Measurements from ENCODE around the gene SIGLECL1.

SIGLECL1 gene

DNA sequence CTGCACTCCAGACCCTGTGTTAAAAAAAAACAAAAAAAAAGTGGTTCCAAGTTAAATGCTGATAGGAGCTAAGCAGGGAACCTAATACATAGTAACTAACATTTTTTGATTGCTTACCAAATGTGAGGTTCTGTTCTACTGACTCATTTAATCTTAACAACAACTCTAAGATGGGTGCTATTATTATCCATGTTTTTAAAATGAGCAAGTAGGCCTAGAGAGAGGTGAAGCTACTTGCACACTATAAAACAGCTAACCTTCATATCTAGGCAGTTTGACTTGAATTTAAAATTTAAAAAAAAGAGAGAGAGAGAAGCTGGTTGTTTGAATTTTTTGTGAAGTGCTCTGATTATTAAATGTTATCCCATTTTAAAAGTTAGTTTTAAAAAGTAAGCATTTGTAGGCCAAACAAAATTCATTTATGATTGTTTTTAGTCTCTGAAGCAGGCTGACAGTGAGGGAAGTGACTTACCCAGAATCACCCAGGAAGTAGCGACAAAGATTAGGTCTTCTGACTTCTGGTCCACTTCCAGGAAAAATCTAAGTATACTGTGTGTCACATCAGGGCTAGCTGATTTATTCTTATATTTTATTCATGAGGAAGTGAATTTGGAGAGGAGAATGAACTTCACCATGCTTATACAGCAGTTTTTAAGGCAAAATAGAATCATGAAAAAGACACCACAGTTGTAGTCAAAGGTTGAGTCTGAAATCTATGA lies 2.4 kb downstream of the SIGLECL1 start:
- DNase-seq (ENCODE audit: low spot score) = no peak

DNA sequence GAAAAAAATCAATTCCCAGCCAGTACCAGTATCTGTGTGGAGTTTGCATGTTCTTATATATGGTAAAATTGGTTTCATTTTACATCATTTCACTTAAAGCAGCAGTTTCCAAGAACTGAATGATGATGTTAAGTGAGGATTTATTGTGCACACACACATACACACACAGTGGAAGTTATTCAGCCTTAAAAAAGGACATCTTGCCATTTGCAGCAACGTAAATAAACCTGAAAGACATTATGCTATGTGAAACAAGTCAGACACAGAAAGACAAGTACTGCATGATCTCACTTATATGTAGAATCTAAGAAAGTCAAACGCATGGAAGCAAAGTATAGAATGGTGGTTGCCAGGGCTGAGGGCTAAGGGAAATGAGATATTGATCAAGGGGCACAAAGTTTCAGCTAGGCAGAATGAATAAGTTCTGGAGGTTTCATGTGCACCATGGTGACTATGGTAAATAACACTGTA lies 5.3 kb downstream of the SIGLECL1 start:
- no peak for DNase-seq (ENCODE audit: low spot score)

GRCh38 chr19:51257471-51257870 lies 6.6 kb downstream of the SIGLECL1 start:
- no peak for DNase-seq (ENCODE audit: low spot score)

DNA sequence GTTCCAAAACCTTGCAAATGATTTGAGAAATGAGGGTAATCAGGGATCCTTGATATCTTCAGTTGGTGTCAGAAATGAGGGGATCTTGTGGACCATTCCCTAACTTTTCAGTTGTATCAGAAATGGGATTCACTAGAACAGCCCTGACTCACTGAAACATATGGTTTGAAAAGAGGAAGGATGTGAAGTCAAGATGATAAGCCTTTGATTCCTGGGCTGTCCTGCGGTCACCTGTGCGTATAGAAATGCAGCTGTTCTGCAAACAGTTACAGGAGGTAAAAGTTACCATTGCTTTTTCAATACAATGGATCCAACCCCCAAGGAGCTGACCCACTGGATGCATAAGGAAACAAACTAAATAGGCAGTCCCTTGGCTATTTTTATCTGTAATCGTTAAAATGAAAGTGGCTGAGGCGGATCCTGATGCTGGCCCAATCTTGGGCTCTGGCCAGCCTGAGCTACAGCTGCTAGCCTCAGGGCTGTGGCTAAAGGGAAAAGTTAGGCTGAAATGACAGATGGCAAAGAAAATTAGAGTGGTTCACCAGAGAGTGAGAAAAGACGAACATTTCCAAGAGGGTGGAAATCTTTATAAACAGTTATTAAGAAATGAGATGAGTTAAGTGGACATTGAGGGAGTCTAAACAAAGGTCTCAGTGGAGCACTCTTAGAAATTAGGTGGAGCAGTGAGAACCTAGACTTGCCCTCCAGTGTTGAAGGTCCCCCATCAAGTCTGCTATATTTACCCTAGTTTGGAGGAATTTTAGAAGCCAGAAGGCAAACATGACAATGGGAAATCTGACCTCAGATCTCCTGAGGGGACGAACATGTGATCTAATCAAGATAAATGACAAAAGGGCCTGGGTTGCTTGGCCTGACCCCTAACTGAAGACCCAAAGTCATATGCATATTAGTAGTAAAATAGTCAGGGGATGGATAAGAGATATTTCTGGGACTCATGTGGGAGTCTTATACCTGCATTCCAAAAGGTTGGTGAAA lies 7.6 kb downstream of the SIGLECL1 start:
- DNase-seq (ENCODE audit: low spot score) = no peak

DNA sequence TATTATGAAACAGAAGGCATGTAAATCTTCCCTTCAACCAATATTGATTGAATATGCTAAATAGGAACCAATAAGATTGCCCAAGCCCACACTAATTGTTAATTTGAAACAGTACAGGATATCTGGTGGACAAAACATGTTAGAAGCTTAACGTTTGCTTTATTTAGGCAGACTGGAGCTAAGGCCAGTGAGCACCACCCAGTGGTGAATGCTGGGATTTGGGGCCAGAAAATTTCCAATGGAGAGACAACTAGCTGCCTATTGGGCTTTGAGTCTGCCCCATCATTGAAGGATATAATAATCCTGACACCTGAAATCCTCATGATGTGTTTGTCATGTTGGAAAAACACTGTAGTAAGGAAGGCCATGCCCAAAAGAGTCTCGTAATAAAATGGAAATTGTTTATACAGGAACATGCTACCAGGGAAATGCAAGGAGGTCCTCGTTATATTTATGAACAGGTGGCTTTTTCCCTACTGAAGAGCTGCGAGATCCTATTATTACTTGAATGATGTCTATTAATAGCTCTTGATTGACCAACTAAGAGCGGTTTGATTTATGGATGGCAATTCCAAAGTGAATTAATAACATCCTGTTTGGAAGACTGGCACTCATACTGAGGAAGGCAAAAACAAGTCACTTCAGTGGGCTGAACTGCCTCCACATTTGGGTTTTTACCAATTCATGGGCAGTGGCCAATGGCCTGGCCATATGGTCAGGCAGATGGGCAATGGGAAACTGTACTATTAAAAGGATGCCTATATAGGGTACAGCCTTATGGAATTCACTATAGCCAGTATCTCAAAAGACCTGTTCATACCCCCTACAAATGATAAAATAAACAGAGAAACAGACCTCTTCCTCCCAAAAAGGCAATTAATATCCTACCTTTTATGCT lies 8.7 kb downstream of the SIGLECL1 start:
- no peak for DNase-seq (ENCODE audit: low spot score)

DNA sequence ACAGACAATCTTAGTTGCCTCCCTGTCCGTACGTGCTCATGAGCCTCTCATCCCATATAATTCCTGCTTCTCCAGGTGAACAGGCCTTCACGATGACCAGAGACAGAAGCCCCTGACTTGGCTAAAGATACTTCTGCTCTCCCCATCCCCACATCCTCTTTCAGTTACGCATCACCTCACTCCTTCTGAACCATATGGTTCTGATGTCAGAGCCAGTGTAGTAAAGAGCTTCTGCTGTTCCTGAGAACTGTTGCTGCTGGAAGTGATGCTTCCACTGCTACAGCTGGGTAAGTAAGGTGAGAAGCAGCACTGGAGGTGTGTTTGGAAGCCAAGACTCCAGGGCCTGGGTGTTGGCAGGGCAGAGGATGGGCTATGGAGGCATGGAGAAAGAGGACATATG lies 12.9 kb downstream of the SIGLECL1 start:
- DNase-seq (ENCODE audit: low spot score) = no peak

DNA sequence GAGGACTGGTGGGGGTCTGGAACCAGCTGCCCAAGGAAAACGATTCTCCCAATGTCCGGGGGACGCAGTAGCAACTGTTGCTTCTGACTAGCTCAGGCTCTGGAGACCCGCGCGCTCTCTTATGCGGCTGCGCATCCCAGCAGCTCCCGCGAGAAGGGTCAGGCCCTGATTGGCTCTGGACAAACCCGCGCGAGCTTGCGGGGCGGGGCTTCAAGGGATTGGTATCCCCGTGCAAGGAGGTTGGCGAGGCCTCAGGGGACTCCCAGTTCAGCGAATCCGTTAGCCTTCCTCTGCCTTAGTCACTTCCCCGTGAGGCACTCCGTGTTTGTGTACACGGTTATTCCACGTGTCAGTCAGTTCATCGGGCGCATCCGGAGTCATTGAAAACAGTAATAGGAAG lies 20.2 kb downstream of the SIGLECL1 start:
- no peak for DNase-seq (ENCODE audit: low spot score)

DNA sequence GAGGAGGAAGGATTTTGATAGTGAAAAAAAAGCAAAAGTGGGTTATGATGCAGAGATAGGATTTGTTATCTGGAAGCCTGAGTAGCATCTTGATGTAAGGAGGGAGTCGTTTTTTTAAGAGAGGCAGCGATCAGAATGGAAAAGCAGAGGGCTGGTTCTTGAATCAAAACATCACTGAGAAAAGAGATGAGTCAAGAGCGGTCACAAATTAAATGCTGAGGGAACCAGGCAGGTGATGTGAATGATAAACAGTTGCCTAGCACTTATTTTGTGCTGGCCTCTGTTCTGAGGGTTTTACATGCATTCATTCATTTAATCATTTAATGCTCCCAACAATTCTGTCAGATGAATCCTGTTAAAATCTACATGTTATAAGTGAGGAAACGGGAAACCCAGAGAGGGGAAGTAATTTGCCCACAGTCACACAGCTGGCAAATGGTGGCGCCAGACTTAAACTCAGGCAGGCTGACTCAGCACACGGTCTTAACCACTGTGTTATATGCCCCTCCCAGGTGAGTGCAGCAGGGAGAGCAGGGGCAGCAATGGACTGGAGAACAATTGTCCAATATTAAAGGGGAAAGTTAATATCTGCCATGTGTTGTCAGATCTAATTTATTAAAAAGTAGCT lies 21.4 kb downstream of the SIGLECL1 start:
- no peak for DNase-seq (ENCODE audit: low spot score)

DNA sequence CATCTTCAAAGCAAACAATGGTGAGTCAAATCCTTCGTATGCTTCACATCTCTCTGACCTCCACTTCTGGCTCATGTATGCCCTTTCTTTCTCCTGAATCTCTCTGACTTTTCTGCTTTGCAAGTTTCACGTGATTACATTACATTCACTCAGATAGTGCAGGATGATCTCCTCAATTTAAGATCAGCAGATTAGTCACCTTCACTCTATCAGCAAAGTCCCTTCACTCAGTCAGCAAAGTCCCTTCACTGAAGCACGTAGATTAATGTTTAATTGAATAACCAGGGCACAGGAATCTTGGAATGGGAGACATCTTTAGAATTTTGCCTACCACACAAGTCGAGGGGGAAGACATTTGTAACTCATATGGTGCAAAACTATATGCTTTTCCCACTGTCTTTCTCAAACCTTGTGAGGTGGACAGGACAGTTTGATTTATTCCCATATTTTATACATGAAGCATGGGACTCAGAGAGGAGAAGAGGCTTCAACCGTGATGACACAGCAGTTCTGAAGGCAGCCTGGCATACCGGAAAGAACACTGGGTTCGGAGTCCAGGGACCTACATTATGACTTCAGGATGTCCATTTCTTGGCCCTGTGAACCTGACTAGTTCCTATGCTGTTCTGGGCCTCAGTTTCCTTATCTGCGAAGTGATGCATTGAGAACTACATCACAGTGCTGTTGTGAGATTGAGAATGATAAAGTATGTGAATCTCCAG lies 23.3 kb downstream of the SIGLECL1 start:
- no peak for DNase-seq (ENCODE audit: low spot score)

DNA sequence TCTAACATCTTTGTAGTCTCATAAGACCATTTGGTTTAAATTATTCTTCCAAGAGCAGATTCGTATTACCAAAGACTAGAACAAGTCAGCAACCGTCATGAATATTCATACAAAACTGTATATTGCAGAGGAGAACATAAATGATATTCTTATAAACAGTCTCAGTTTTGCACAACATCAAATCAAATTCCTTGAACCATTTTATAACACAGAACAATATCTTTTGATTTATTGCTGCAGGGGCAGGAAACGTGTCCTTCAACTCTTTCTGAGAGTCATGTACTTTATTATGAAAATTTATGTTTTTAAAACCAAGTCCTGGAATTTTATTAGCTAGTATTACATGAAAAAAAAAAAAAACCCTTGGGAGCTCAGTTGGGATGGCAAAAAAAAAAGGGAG lies 26.2 kb downstream of the SIGLECL1 start:
- DNase-seq (ENCODE audit: low spot score) = no peak

DNA sequence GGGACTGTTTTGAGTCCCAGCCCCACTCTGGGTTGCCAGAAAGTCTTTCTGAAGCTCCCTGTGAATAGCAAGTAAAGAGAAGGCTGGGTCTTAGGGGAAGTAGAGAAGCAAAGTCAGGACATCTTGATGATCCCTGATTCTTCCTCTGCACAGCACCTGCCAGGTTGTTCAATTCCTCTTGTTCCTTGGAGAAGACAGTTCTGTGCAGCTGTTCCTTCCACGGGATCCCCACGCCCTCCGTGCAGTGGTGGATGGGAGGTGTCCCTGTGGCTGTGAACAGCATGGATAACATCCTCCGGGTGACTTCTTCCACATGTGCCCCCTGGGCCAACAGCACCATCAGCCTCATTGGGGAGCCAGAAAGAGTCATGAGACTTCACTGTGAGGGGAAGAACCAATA lies 31.5 kb downstream of the SIGLECL1 start:
- no peak for DNase-seq (ENCODE audit: low spot score)

GRCh38 chr19:51285682-51286081 lies 34.8 kb downstream of the SIGLECL1 start:
- no peak for DNase-seq (ENCODE audit: low spot score)

- no peak for DNase-seq (ENCODE audit: low spot score)
These were observed 38.8 kb downstream of the SIGLECL1 start for GRCh38 chr19:51289635-51290034.

DNA sequence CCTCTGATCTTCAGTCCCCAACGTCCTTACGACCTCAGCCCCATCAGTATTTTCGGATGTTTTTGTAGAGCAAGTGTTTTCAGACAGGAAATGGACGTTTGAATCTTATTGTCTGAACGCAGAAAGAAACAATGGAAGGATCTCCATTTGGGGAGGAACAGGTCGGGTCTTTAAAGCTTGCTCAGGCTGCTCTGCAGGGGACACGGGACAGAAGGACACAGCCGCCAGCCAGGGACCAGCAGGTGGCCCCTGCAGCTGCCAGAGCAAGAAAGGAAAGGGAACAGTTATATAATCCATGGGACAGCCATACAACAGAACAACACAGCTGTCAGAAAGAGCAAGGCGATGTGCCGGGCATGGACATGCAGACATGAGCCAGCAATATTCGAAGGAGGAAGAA lies 42.1 kb downstream of the SIGLECL1 start:
- no peak for DNase-seq (ENCODE audit: low spot score)

DNA sequence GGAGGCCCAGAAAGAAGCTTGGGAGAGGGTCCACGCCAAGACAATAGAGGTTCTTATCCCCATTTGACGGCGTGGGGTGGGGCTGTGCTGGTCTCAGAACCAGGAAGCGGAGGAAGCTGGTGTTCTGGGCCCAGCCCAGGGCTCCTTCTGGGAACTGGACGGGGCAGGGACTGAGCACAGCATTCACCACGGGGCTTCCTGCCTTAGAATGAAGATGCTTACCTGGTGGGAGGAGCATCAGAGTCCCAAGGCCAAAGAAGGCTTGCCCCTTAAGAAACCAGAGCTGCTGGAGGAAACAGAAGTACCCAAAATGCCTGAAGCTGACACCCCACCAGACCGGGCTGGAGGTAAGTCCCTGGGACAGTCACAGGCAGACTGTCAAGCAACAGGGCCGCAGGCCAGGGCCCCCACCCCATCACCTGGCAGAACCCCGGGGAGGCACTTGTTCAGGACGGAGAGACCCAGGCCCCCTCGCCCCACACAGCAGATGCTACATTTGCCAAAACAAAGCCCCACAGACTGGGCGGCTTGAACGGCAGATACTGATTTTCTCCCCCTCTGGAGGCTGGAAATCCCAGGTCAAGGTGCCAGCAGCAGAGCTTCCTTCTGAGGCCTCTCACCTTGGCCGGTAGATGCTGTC lies 42.8 kb downstream of the SIGLECL1 start:
- DNase-seq (ENCODE audit: low spot score) = no peak

DNA sequence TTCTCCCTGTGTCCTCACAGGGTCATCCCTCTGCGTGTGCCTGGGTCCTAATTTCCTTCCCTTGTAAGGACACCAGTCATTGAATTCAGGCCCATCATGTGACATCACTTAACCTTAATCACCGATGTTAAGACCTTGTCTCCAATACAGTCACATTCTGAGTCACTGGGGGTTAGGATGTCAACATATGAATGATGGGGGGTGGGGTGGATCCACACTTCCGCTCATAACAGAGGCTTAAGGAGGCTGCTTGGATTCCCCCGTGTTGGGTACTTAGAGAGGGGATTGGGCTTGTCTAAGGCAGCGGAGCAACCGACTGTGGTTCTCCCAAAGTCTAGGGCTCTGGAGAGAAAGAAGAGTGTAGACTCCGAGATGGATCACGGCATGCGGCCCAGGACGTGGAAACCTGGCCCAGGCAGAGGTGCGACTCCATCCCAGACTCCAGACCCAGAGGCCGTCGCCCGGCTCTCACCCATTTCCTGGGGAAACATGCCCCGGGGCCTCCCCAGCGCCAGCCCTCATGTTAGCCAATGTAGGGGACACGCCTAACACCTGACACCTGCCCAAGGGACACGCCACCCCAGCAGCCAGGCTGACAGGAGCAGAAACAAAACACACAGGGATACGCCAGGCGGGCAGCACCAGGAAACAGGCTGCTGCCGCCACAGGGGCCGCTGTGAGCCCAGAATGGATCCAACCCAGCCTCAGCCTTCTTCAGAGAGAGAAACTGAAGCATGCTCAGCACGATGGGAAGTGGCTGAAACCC lies 43.5 kb downstream of the SIGLECL1 start:
- no peak for DNase-seq (ENCODE audit: low spot score)

GRCh38 chr19:51294977-51295375 lies 44.1 kb downstream of the SIGLECL1 start:
- DNase-seq (ENCODE audit: low spot score) = no peak

- DNase-seq (ENCODE audit: low spot score) = no peak
These were observed 44.7 kb downstream of the SIGLECL1 start for GRCh38 chr19:51295382-51296126.
